HEK293T (cell line): ENCODE results near the gene BAIAP2.

ENCODE experiments used
- FOXM1 ChIP-seq: fragments of 450-650 bp; IDR thresholded peaks from 2 replicates; pipeline ENCODE4 v1.6.1; 2017; ENCODE audit warnings: mild to moderate bottlenecking, borderline replicate concordance
- HDGF ChIP-seq: fragments of 450-650 bp; IDR thresholded peaks from 2 replicates; pipeline ENCODE4 v1.6.1; 2017; ENCODE audit warnings: antibody characterized with exemption, borderline replicate concordance
- NFRKB ChIP-seq: fragments of 450-650 bp; IDR thresholded peaks from 2 replicates; pipeline ENCODE4 v1.6.1; 2016; ENCODE audit warnings: mild to moderate bottlenecking, moderate library complexity
- TF ChIP-seq, protein P1 (sequence below): fragments of 450-650 bp; IDR thresholded peaks from 2 replicates; pipeline ENCODE4 v1.6.1; 2016

GRCh38 chr17:81139428-81139827, 104.5 kb downstream of the BAIAP2 start:
- TF ChIP-seq HDGF, result no peak
- TF ChIP-seq FOXM1, result no peak
- no peak for TF ChIP-seq NFRKB
- TF ChIP-seq, protein P1, sequence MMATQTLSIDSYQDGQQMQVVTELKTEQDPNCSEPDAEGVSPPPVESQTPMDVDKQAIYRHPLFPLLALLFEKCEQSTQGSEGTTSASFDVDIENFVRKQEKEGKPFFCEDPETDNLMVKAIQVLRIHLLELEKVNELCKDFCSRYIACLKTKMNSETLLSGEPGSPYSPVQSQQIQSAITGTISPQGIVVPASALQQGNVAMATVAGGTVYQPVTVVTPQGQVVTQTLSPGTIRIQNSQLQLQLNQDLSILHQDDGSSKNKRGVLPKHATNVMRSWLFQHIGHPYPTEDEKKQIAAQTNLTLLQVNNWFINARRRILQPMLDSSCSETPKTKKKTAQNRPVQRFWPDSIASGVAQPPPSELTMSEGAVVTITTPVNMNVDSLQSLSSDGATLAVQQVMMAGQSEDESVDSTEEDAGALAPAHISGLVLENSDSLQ, result no peak
